H1 (cell line): ENCODE measurements around the gene JUN. TPM values are rescaled to one million over a fixed set of nuclear protein-coding genes. Genes with fewer than 3 reads are reported as not detected.

Experiments
- CTCF ChIA-PET: fragments of 300-600 bp; sonication (Branson Sonifier 250); formaldehyde crosslinking; loops from one replicate; lab custom pipeline; 2021; ENCODE audit not compliant: partially characterized antibody; lab: Charles Lee
- POLR2A ChIA-PET: fragments of 300-600 bp; sonication (Branson Sonifier 250); formaldehyde crosslinking; loops from one replicate; lab custom pipeline; 2021; ENCODE audit warnings: inconsistent platforms; ENCODE audit not compliant: partially characterized antibody; lab: Charles Lee
- DNase-seq, 2 experiments: peaks; one replicate each; pipeline versions ENCODE4 v3.0.0 to v3.0.0-alpha.2; 2010 to 2022; ENCODE audit warnings: low spot score in 2 of 2, low read depth in 1 of 2, mixed read lengths in 1 of 2
- FAIRE-seq: peaks from 2 replicates; lab custom pipeline; 2011; peaks lifted over from hg19 to GRCh38; lab: Jason Lieb, UNC
- H2AFZ ChIP-seq: 2 replicates; pipeline ENCODE4 v1.8.1; 2012; ENCODE audit warnings: low read length, inconsistent platforms
- H2AK5ac ChIP-seq: 2 replicates; pipeline ENCODE4 v1.6.1; 2013; ENCODE audit warnings: low read depth, low read length
- H2BK120ac ChIP-seq: replicated peaks from 2 replicates; pipeline ENCODE3; 2013; ENCODE audit warnings: low read depth, low read length, inconsistent platforms
- H2BK12ac ChIP-seq: 2 replicates; pipeline ENCODE4 v1.6.1; 2013; ENCODE audit warnings: low read depth, low read length
- H2BK15ac ChIP-seq: 2 replicates; pipeline ENCODE4 v1.6.1; 2013; ENCODE audit warnings: low read length
- H2BK20ac ChIP-seq: 2 replicates; pipeline ENCODE4 v1.6.1; 2013; ENCODE audit warnings: low read length
- H2BK5ac ChIP-seq: 2 replicates; pipeline ENCODE4 v1.6.1; 2013; ENCODE audit warnings: low read depth, low read length
- H3K14ac ChIP-seq: 2 replicates; pipeline ENCODE4 v1.6.1; 2013; ENCODE audit warnings: inconsistent platforms; ENCODE audit not compliant: insufficient read length
- H3K18ac ChIP-seq: 2 replicates; pipeline ENCODE4 v1.6.1; 2013; ENCODE audit warnings: low read length; ENCODE audit errors: extremely low read depth
- H3K23ac ChIP-seq: 2 replicates; pipeline ENCODE4 v1.6.1; 2013; ENCODE audit warnings: inconsistent platforms; ENCODE audit not compliant: insufficient read length
- H3K23me2 ChIP-seq: 2 replicates; pipeline ENCODE4 v1.6.1; 2013; ENCODE audit warnings: low read depth, low read length
- H3K27ac ChIP-seq: 2 replicates; pipeline ENCODE4 v1.6.1; 2011; ENCODE audit warnings: low read depth, low read length, inconsistent platforms
- H3K27me3 ChIP-seq, 4 experiments: replicated peaks in 1 of 4; 1 replicate in 1 of 4; 2 replicates in 3 of 4; pipeline versions ENCODE4 v1.6.1 to v1.8.1; 2011 to 2013; ENCODE audit warnings: low read length in 3 of 4, mild to moderate bottlenecking in 3 of 4, inconsistent platforms in 2 of 4, mixed read lengths in 2 of 4, moderate library complexity in 1 of 4; ENCODE audit not compliant: control insufficient read depth in 3 of 4, insufficient read depth in 3 of 4; ENCODE audit errors: extremely low read depth in 1 of 4
- H3K36me3 ChIP-seq, 4 experiments: 2 replicates each; pipeline versions ENCODE4 v1.6.1 to v1.8.1; 2011 to 2013; ENCODE audit warnings: mild to moderate bottlenecking in 4 of 4, low read length in 3 of 4, moderate library complexity in 2 of 4, control low read depth in 1 of 4, inconsistent platforms in 1 of 4; ENCODE audit not compliant: insufficient read depth in 4 of 4, control insufficient read depth in 2 of 4
- H3K4ac ChIP-seq: replicated peaks from 2 replicates; pipeline ENCODE3; 2013; ENCODE audit warnings: low read length, low read depth, mixed read lengths, inconsistent platforms; ENCODE audit not compliant: insufficient read length
- H3K4me1 ChIP-seq, 4 experiments: replicated peaks in 1 of 4; 1 replicate in 1 of 4; 2 replicates in 3 of 4; pipeline versions ENCODE4 v1.6.1 to v1.8.1; 2011 to 2013; ENCODE audit warnings: low read length in 3 of 4, inconsistent platforms in 2 of 4, mixed read lengths in 1 of 4; ENCODE audit not compliant: insufficient read depth in 4 of 4, control insufficient read depth in 3 of 4
- H3K4me2 ChIP-seq, 2 experiments: 2 replicates each; pipeline versions ENCODE4 v1.6.1 to v1.8.1; 2011 to 2013; ENCODE audit warnings: low read depth in 2 of 2, low read length in 2 of 2, control low read depth in 1 of 2, inconsistent platforms in 1 of 2, mild to moderate bottlenecking in 1 of 2; ENCODE audit not compliant: insufficient read depth in 1 of 2
- H3K4me3 ChIP-seq, 4 experiments: fragments of 200-600, 300-600 bp in 1 of 4; sonication (generic), shearing (Covaris generic), sonication (Bioruptor Twin) in 1 of 4; 2 replicates each; pipeline versions ENCODE4 v1.5.1 to v1.8.1; 2011 to 2016; ENCODE audit warnings: low read length in 4 of 4, low read depth in 3 of 4, control low read depth in 2 of 4, inconsistent platforms in 2 of 4, mild to moderate bottlenecking in 2 of 4, mixed read lengths in 1 of 4, moderate library complexity in 1 of 4; ENCODE audit not compliant: insufficient read depth in 2 of 4; ENCODE audit errors: extremely low read depth in 1 of 4
- H3K56ac ChIP-seq: replicated peaks from 2 replicates; pipeline ENCODE3; 2013; ENCODE audit warnings: low read depth, mild to moderate bottlenecking, mixed read lengths, low read length, inconsistent platforms; ENCODE audit not compliant: insufficient read length
- H3K79me1 ChIP-seq: 2 replicates; pipeline ENCODE4 v1.6.1; 2013; ENCODE audit warnings: low read depth, low read length, control low read depth
- H3K79me2 ChIP-seq, 2 experiments: 2 replicates each; pipeline versions ENCODE4 v1.6.1 to v1.8.1; 2012 to 2013; ENCODE audit warnings: low read length in 2 of 2, mild to moderate bottlenecking in 2 of 2, inconsistent platforms in 1 of 2; ENCODE audit not compliant: insufficient read depth in 2 of 2, control insufficient read depth in 1 of 2
- H3K9ac ChIP-seq, 4 experiments: replicated peaks in 1 of 4; 1 replicate in 1 of 4; 2 replicates in 3 of 4; pipeline versions ENCODE4 v1.6.1 to v1.8.1; 2011 to 2013; ENCODE audit warnings: low read depth in 3 of 4, low read length in 3 of 4, control low read depth in 2 of 4, mild to moderate bottlenecking in 2 of 4, moderate library complexity in 2 of 4, inconsistent platforms in 1 of 4; ENCODE audit errors: extremely low read depth in 1 of 4
- H3K9me3 ChIP-seq, 2 experiments: 2 replicates each; pipeline versions ENCODE4 v1.6.1 to v1.8.1; 2012 to 2013; ENCODE audit warnings: mild to moderate bottlenecking in 2 of 2, moderate library complexity in 2 of 2, control low read depth in 1 of 2, inconsistent platforms in 1 of 2, low read depth in 1 of 2, low read length in 1 of 2, mixed read lengths in 1 of 2; ENCODE audit not compliant: insufficient read depth in 2 of 2
- H4K20me1 ChIP-seq, 2 experiments: replicated peaks in 1 of 2; 2 replicates each; pipeline versions ENCODE3 to v1.8.1; 2011 to 2013; ENCODE audit warnings: inconsistent platforms in 2 of 2, low read length in 2 of 2, mild to moderate bottlenecking in 1 of 2; ENCODE audit not compliant: insufficient read depth in 2 of 2, control insufficient read depth in 1 of 2
- H4K5ac ChIP-seq: 2 replicates; pipeline ENCODE4 v1.6.1; 2013; ENCODE audit warnings: low read length, low read depth, mixed read lengths, inconsistent platforms; ENCODE audit not compliant: insufficient read length
- H4K8ac ChIP-seq: 2 replicates; pipeline ENCODE4 v1.8.0; 2013; ENCODE audit warnings: mild to moderate bottlenecking, moderate library complexity, low read length, inconsistent platforms; ENCODE audit not compliant: insufficient read depth; ENCODE audit errors: extremely low read depth
- H4K91ac ChIP-seq: replicated peaks from 2 replicates; pipeline ENCODE3; 2013; ENCODE audit warnings: low read length, mixed read lengths, inconsistent platforms; ENCODE audit not compliant: insufficient read length
- BRCA1 ChIP-seq: IDR thresholded peaks from 2 replicates; pipeline ENCODE4 v1.6.1; 2012; ENCODE audit warnings: low read depth, low read length, improper control_type of control experiment
- EZH2 ChIP-seq: fragments of 200-600 bp; sonication (generic); IDR thresholded peaks from 2 replicates; pipeline ENCODE4 v1.7.1; 2012; ENCODE audit warnings: low read depth, mild to moderate bottlenecking, moderate library complexity, low read length, inconsistent platforms; ENCODE audit not compliant: severe bottlenecking
- HDAC2 ChIP-seq, 2 experiments: fragments of 300-600 bp in 1 of 2; sonication (generic) in 1 of 2; IDR thresholded peaks; 2 replicates each; pipeline ENCODE4 v1.6.1; 2011 to 2012; ENCODE audit warnings: low read depth in 2 of 2, low read length in 2 of 2, mild to moderate bottlenecking in 2 of 2, moderate library complexity in 2 of 2, borderline replicate concordance in 1 of 2, inconsistent platforms in 1 of 2
- KDM1A ChIP-seq: fragments of 200-600, 300-600 bp; sonication (generic); IDR thresholded peaks from 2 replicates; pipeline ENCODE4 v1.7.1; 2016; ENCODE audit warnings: mild to moderate bottlenecking, low read length, borderline replicate concordance
- POU5F1 ChIP-seq: IDR thresholded peaks from 2 replicates; pipeline ENCODE4 v1.6.1; 2011; ENCODE audit warnings: low read depth, mild to moderate bottlenecking, low read length, moderate library complexity
- RBBP5 ChIP-seq: IDR thresholded peaks from 2 replicates; pipeline ENCODE4 v1.7.1; 2012; ENCODE audit warnings: low read depth, mild to moderate bottlenecking, inconsistent platforms, low read length, moderate library complexity, borderline replicate concordance
- SIN3A ChIP-seq, 2 experiments: IDR thresholded peaks in 1 of 2; conservative IDR thresholded peaks in 1 of 2; 2 replicates each; pipeline ENCODE4 v1.6.1; 2011 to 2012; ENCODE audit warnings: low read length in 2 of 2, improper control_type of control experiment in 1 of 2, low read depth in 1 of 2, mild to moderate bottlenecking in 1 of 2
- SIRT6 ChIP-seq: IDR thresholded peaks from one replicate; pipeline ENCODE4 v1.7.1; 2012; ENCODE audit warnings: low read length, inconsistent platforms
- WGBS, 2 experiments: shearing (Covaris generic) in 1 of 2; methylation state at CpG; one replicate each; pipeline versions ENCODE4 v1.1.6 to v1.1.7; 2013 to 2015; ENCODE audit warnings: low lambda C conversion rate in 2 of 2, mixed read lengths in 2 of 2, inconsistent platforms in 1 of 2, low coverage in 1 of 2, missing lambda C conversion rate in 1 of 2; ENCODE audit not compliant: insufficient replicate concordance in 2 of 2, insufficient coverage in 1 of 2, insufficient read length in 1 of 2; ENCODE audit errors: extremely low coverage in 1 of 2, missing lambda C conversion rate in 1 of 2; 5-methylcytosine and 5-hydroxymethylcytosine counted together
- polyA plus RNA-seq, 7 experiments: library from polyadenylated mRNA; depleted of rRNA in 3 of 7; stranded (reverse) in 5 of 7; unstranded in 2 of 7; fragments of >200 nt in 5 of 7; fragments of 200-250 nt in 2 of 7; gene quantifications; 1 replicate in 5 of 7; 2 replicates in 1 of 7; 4 replicates in 1 of 7; pipeline versions ENCODE4 v1.2.1 to v1.2.3, GENCODE V29; 2011 to 2013; ENCODE audit warnings: missing spikeins in 2 of 7, mixed read lengths in 2 of 7
- total RNA-seq: library from RNA; stranded (reverse); fragmentation: NEBNext Ultra II Directional; extraction: Animal tissue kit (Norgen Biotek cat#: 25700); gene quantifications from 2 replicates; pipeline ENCODE4 v1.2.1, GENCODE V29; 2021

The JUN gene
- total and polyA plus RNA-seq, 2 of the 8 experiments (the other 6 are each of a cell fraction or from before 2014, with no cell fraction given): 4.4 to 10.9 TPM

DNA sequence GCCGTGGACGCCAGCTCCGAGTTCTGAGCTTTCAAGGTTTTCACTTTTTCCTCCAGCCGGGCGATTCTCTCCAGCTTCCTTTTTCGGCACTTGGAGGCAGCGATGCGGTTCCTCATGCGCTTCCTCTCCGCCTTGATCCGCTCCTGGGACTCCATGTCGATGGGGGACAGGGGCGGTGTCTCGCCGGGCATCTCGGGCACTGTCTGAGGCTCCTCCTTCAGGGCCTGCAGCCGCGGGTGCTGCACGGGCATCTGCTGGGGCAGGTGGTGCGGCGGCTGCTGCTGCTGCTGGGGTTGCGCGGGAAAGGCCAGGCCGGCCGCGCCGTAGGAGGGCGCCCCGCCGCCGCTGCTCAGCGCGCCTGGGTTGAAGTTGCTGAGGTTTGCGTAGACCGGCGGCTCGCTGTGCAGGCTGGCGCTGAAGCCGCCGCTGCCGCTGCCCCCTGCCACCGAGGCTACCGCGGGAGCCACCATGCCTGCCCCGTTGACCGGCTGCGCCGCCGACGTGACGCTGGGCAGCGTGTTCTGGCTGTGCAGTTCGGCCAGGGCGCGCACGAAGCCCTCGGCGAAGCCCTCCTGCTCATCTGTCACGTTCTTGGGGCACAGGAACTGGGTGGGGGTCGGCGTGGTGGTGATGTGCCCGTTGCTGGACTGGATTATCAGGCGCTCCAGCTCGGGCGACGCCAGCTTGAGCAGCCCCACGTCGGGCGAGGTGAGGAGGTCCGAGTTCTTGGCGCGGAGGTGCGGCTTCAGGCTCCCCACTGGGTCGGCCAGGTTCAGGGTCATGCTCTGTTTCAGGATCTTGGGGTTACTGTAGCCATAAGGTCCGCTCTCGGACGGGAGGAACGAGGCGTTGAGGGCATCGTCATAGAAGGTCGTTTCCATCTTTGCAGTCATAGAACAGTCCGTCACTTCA, 1.4 kb downstream of the JUN start:
- DNase-seq: peak in 1 of 2 experiments; percentile 78
- peaks cover 33% of the 10 kb centered on the region for H3K23me2 ChIP-seq
- H2BK12ac ChIP-seq: peak overlapping the region; percentile 90
- peaks cover 0 to 8% of the 10 kb centered on the region in 2 experiments; a peak in 1 of 4 replicates for H3K79me2 ChIP-seq
- 0 out of 2 replicates have a peak overlapping the region, but pooled peaks have one; percentile 61 for H2BK20ac ChIP-seq
- H4K8ac ChIP-seq: peak overlapping the region; percentile 79
- H2AK5ac ChIP-seq: no peak overlapping the region
- ChIA-PET CTCF (interaction anchor here (0.6 to 1.7 kb wide), 5 partner anchors 10 to 919 kb away, joined by 3 to 11 read pairs (median 4); no protein-coding TSS in a partner anchor), POLR2A (interaction anchor here (0.6 to 1.9 kb wide), 7 partner anchors 9 to 514 kb away, joined by 3 to 9 read pairs (median 5); partner anchors contain the start of gene FGGY)
- no peak overlapping the region for H3K14ac ChIP-seq
- H3K36me3 ChIP-seq: no peaks in the 10 kb centered on the region
- H3K4me2 ChIP-seq: peak overlapping the region; percentile 94 to 97
- peak overlapping the region; percentile 48 for H3K56ac ChIP-seq
- H2BK15ac ChIP-seq: 0 out of 2 replicates have a peak overlapping the region, but pooled peaks have one; percentile 81
- H2BK120ac ChIP-seq: no peak overlapping the region
- H2AFZ ChIP-seq: peak overlapping the region; percentile 37; the same call in 1 of the 2 replicates
- no peak for FAIRE-seq
- H2BK5ac ChIP-seq: peak overlapping the region; percentile 49; the same call in 1 of the 2 replicates
- H3K79me1 ChIP-seq: no peaks in the 10 kb centered on the region; the same call in 1 of the 2 replicates
- H3K23ac ChIP-seq: no peak overlapping the region
- peak overlapping the region; percentile 69 for H3K4ac ChIP-seq
- WGBS, 2 experiments: 3% methylated on average over 72 of the region's 82 CpGs; no CpG with 5 or more reads in 1 of the 2 experiments
- peak overlapping the region; percentile 54 to 75 (median 66) for H3K4me3 ChIP-seq
- H3K27me3 ChIP-seq: peaks cover 7 to 37% (median 22%) of the 10 kb centered on the region in 4 experiments; a peak in 6 of 7 replicates
- peaks cover 0 to 12% of the 10 kb centered on the region in 2 experiments for H4K20me1 ChIP-seq
- H3K18ac ChIP-seq: peak overlapping the region; percentile 81; the same call in 1 of the 2 replicates
- peak overlapping the region; percentile 40 for H4K91ac ChIP-seq
- no peak overlapping the region for H3K27ac ChIP-seq
- no peaks in the 10 kb centered on the region for H3K9me3 ChIP-seq
- no peak overlapping the region for H4K5ac ChIP-seq
- peak overlapping the region; percentile 56 to 85 (median 70) for H3K9ac ChIP-seq
- peaks cover 0 to 15% (median 2%) of the 10 kb centered on the region in 4 experiments; a peak in 5 of 7 replicates for H3K4me1 ChIP-seq
- TF ChIP-seq BRCA1 (no peak), KDM1A (peak; percentile 73), HDAC2 (IDR thresholded peaks at IDR 0.05; ENCODE audit: borderline replicate concordance in 1 of 2, low read depth in 2 of 2, low read length in 2 of 2) (0 out of 4 replicates have a peak, but pooled peaks of 1 of the 2 experiments have one; percentile 74), EZH2 (peak; percentile 73), POU5F1 (no peak), SIN3A (conservative IDR thresholded peaks at IDR 0.05 in 1 of 2, IDR thresholded peaks at IDR 0.05 in 1 of 2; ENCODE audit: low read depth in 1 of 2, low read length in 2 of 2) (0 out of 4 replicates have a peak, but pooled peaks of 1 of the 2 experiments have one; percentile 1), RBBP5 (0 out of 2 replicates have a peak, but pooled peaks have one; percentile 61), SIRT6 (no peak)
